Esophagus muscularis mucosa (tissue), 4 donors: ENCODE results near the gene CCL15. TPM values are rescaled to one million over a fixed set of nuclear protein-coding genes. Genes with fewer than 3 reads are reported as not detected.

ENCODE experiments used
- DNase-seq: peaks from one replicate; pipeline ENCODE4 v3.0.0-alpha.2; 2017; ENCODE audit errors: extremely low spot score
- H3K27ac ChIP-seq, 4 donors: fragments of 200-600 bp; sonication (generic); replicated peaks in 1 of 4; 1 replicate in 3 of 4; 2 replicates in 1 of 4; pipeline ENCODE4 v1.5.1; 2016 to 2019; ENCODE audit warnings: mild to moderate bottlenecking in 1 of 4
- H3K27me3 ChIP-seq, 4 donors: fragments of 200-600 bp; sonication (generic); one replicate each; pipeline versions ENCODE4 v1.5.1 to v1.6.0; 2016 to 2019
- H3K36me3 ChIP-seq, 4 donors: fragments of 200-600 bp; sonication (generic); one replicate each; pipeline ENCODE4 v1.5.1; 2016 to 2019
- H3K4me1 ChIP-seq, 4 donors: fragments of 200-600 bp; sonication (generic); one replicate each; pipeline ENCODE4 v1.5.1; 2016 to 2019
- H3K4me3 ChIP-seq, 4 donors: fragments of 200-600 bp; sonication (generic); 1 replicate in 2 of 4; 2 replicates in 2 of 4; pipeline ENCODE4 v1.5.1; 2016 to 2019; ENCODE audit warnings: mild to moderate bottlenecking in 4 of 4, moderate library complexity in 1 of 4
- H3K9me3 ChIP-seq, 4 donors: fragments of 200-600 bp; sonication (generic); 1 replicate in 3 of 4; 2 replicates in 1 of 4; pipeline ENCODE4 v1.5.1; 2016 to 2019
- EP300 ChIP-seq: sonication (generic); formaldehyde crosslinking; IDR thresholded peaks from one replicate; pipeline ENCODE4 v1.6.1; 2017; ENCODE audit warnings: antibody characterized with exemption
- POLR2A ChIP-seq: fragments of 450-650 bp; IDR thresholded peaks from one replicate; pipeline ENCODE4 v1.6.1; 2017; ENCODE audit warnings: antibody characterized with exemption, moderate library complexity, mild to moderate bottlenecking, low read depth
- POLR2AphosphoS5 ChIP-seq, 2 donors: sonication (generic); formaldehyde crosslinking; IDR thresholded peaks; one replicate each; pipeline ENCODE4 v1.6.1; 2017; ENCODE audit warnings: antibody characterized with exemption in 2 of 2
- WGBS: methylation state at CpG from one replicate; pipeline ENCODE4 v1.1.5; 2018; 5-methylcytosine and 5-hydroxymethylcytosine counted together
- intact Hi-C: fragments of 100-400 bp; cut with DNase I; formaldehyde crosslinking; loops from one replicate; pipeline ENCODE4 v1.15.1; 2023
- total RNA-seq, 4 donors: library from RNA; depleted of rRNA; stranded (reverse); fragments of >200 nt; gene quantifications; one replicate each; pipeline versions ENCODE4 v1.1.0 to v1.2.1, GENCODE V29; 2016
- TF ChIP-seq, protein P1 (sequence below), 3 experiments: fragments of 200-600 bp in 2 of 3; fragments of 450-650 bp in 1 of 3; sonication (generic) in 2 of 3; IDR thresholded peaks; one replicate each; pipeline ENCODE4 v1.5.1; 2017 to 2019; ENCODE audit warnings: antibody characterized with exemption in 3 of 3, mild to moderate bottlenecking in 2 of 3, moderate library complexity in 1 of 3

CCL15 gene
- total RNA-seq, 4 donors from 2014 or later, result not detected

- peaks cover 6 to 15% (median 10%) of the 10 kb centered on the region in 4 donors for H3K4me1 ChIP-seq
- H3K9me3 ChIP-seq, result no peaks in the 10 kb centered on the region
- no peaks in the 10 kb centered on the region for H3K36me3 ChIP-seq
- DNase-seq, result peak; percentile 42
- 87% methylated on average over 7 of the region's 7 CpGs for WGBS
- H3K4me3 ChIP-seq, result no peak overlapping the region
- H3K27me3 ChIP-seq, result peaks cover 0 to 9% (median 0%) of the 10 kb centered on the region in 4 donors
- H3K27ac ChIP-seq, result no peak overlapping the region
- TF ChIP-seq POLR2A (no peak), EP300 (no peak), POLR2AphosphoS5 (IDR thresholded peaks at IDR 0.05) (no peak)
- TF ChIP-seq, protein P1, sequence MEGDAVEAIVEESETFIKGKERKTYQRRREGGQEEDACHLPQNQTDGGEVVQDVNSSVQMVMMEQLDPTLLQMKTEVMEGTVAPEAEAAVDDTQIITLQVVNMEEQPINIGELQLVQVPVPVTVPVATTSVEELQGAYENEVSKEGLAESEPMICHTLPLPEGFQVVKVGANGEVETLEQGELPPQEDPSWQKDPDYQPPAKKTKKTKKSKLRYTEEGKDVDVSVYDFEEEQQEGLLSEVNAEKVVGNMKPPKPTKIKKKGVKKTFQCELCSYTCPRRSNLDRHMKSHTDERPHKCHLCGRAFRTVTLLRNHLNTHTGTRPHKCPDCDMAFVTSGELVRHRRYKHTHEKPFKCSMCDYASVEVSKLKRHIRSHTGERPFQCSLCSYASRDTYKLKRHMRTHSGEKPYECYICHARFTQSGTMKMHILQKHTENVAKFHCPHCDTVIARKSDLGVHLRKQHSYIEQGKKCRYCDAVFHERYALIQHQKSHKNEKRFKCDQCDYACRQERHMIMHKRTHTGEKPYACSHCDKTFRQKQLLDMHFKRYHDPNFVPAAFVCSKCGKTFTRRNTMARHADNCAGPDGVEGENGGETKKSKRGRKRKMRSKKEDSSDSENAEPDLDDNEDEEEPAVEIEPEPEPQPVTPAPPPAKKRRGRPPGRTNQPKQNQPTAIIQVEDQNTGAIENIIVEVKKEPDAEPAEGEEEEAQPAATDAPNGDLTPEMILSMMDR (IDR thresholded peaks at IDR 0.05), result no peak
- intact Hi-C loops, result loop anchor here (10.0 kb wide), 1 partner anchor 97 kb away; no protein-coding TSS in a partner anchor
These were observed 23.8 kb downstream of the CCL15 start for GRCh38 chr17:35977509-35977908.

- intact Hi-C loops, result loop anchor here (10.0 kb wide), 1 partner anchor 101 kb away; no protein-coding TSS in a partner anchor
These were observed 27.8 kb downstream of the CCL15 start for GRCh38 chr17:35973333-35974260.

GRCh38 chr17:35972945-35973332 is 28.4 kb downstream of the CCL15 start:
- intact Hi-C loops, result loop anchor here (10.0 kb wide), 1 partner anchor 102 kb away; no protein-coding TSS in a partner anchor

More at GRCh38 chr17:35973333-35974260, 27.8 kb downstream of the CCL15 start:
- peaks cover 6 to 24% (median 16%) of the 10 kb centered on the region in 4 donors for H3K4me1 ChIP-seq
- WGBS, result 54% methylated on average over 10 of the region's 10 CpGs
- TF ChIP-seq POLR2AphosphoS5 (IDR thresholded peaks at IDR 0.05), result no peak
- DNase-seq, result peak; percentile 89
- H3K36me3 ChIP-seq, result no peaks in the 10 kb centered on the region
- H3K27ac ChIP-seq, result no peak overlapping the region
- H3K4me3 ChIP-seq, result no peak overlapping the region
- peaks cover 0 to 9% (median 0%) of the 10 kb centered on the region in 4 donors for H3K27me3 ChIP-seq
- H3K9me3 ChIP-seq, result no peaks in the 10 kb centered on the region

GRCh38 chr17:35972535-35972934 is 28.8 kb downstream of the CCL15 start:
- no peak overlapping the region for H3K4me3 ChIP-seq
- TF ChIP-seq POLR2AphosphoS5 (IDR thresholded peaks at IDR 0.05) (no peak), EP300 (no peak), POLR2A (no peak)
- TF ChIP-seq, protein P1 (IDR thresholded peaks at IDR 0.05), result no peak

More at GRCh38 chr17:35972945-35973332, 28.4 kb downstream of the CCL15 start:
- Histone ChIP-seq H3K9me3 (no peaks in the 10 kb centered on the region), H3K27me3 (peaks cover 0 to 4% (median 0%) of the 10 kb centered on the region in 4 donors), H3K4me3 (no peak overlapping the region), H3K4me1 (peaks cover 6 to 24% (median 16%) of the 10 kb centered on the region in 4 donors), H3K27ac (peak overlapping the region in 1 of 4 donors; percentile 13), H3K36me3 (no peaks in the 10 kb centered on the region)
- WGBS, result 79% methylated on average over 4 of the region's 4 CpGs
- DNase-seq, result no peak
- TF ChIP-seq EP300 (no peak), POLR2AphosphoS5 (IDR thresholded peaks at IDR 0.05) (no peak), POLR2A (no peak)
- TF ChIP-seq, protein P1 (IDR thresholded peaks at IDR 0.05), result no peak

GRCh38 chr17:35972066-35972465 is 29.3 kb downstream of the CCL15 start:
- no peak overlapping the region for H3K27ac ChIP-seq
- no peaks in the 10 kb centered on the region for H3K9me3 ChIP-seq
- 75% methylated on average over 1 of the region's 1 CpG for WGBS
- H3K4me1 ChIP-seq, result peaks cover 6 to 24% (median 16%) of the 10 kb centered on the region in 4 donors
- DNase-seq, result no peak
- H3K4me3 ChIP-seq, result no peak overlapping the region
- no peaks in the 10 kb centered on the region for H3K36me3 ChIP-seq
- no peaks in the 10 kb centered on the region for H3K27me3 ChIP-seq
- intact Hi-C loops, result loop anchor here (10.0 kb wide), 1 partner anchor 103 kb away; no protein-coding TSS in a partner anchor
- TF ChIP-seq EP300, result no peak
- no peak for TF ChIP-seq POLR2AphosphoS5 (IDR thresholded peaks at IDR 0.05)
- TF ChIP-seq POLR2A, result no peak
- TF ChIP-seq, protein P1 (IDR thresholded peaks at IDR 0.05), result no peak

More at GRCh38 chr17:35972535-35972934, 28.8 kb downstream of the CCL15 start:
- Histone ChIP-seq H3K36me3 (no peaks in the 10 kb centered on the region), H3K4me1 (peaks cover 6 to 24% (median 16%) of the 10 kb centered on the region in 4 donors), H3K9me3 (no peaks in the 10 kb centered on the region), H3K27me3 (no peaks in the 10 kb centered on the region), H3K27ac (peak overlapping the region in 1 of 4 donors; percentile 13)
- DNase-seq, result no peak
- intact Hi-C loops, result loop anchor here (10.0 kb wide), 1 partner anchor 102 kb away; no protein-coding TSS in a partner anchor
- 79% methylated on average over 6 of the region's 6 CpGs for WGBS
